H1 (cell line): ENCODE results near the gene GTF2A1L. TPM values are rescaled to one million over a fixed set of nuclear protein-coding genes. Genes with fewer than 3 reads are reported as not detected.

Experiments
- polyA plus RNA-seq, 7 experiments: library from polyadenylated mRNA; depleted of rRNA in 3 of 7; stranded (reverse) in 5 of 7; unstranded in 2 of 7; fragments of >200 nt in 5 of 7; fragments of 200-250 nt in 2 of 7; gene quantifications; 1 replicate in 5 of 7; 2 replicates in 1 of 7; 4 replicates in 1 of 7; pipeline versions ENCODE4 v1.2.1 to v1.2.3, GENCODE V29; 2011 to 2013; ENCODE audit warnings: missing spikeins in 2 of 7, mixed read lengths in 2 of 7
- small RNA-seq: library from polyadenylated mRNA; stranded (forward); fragments of <200 nt; extraction: miRNeasy Mini kit (QIAGEN cat#:217004); gene quantifications from one replicate; pipeline ENCODE3, GENCODE V24; 2013; ENCODE audit not compliant: insufficient read depth
- total RNA-seq: library from RNA; stranded (reverse); fragmentation: NEBNext Ultra II Directional; extraction: Animal tissue kit (Norgen Biotek cat#: 25700); gene quantifications from 2 replicates; pipeline ENCODE4 v1.2.1, GENCODE V29; 2021

Gene GTF2A1L
- total and polyA plus RNA-seq, 2 of the 8 experiments (the other 6 are each of a cell fraction or from before 2014, with no cell fraction given), result 0.18 TPM; not detected in 1

Small RNA genes lying within 50 kb of the gene (small RNA-seq; reads per million reads assigned to genes)
- not detected for gene TPT1P11

Other genes starting within 250 kb of the GTF2A1L start
- gene PPP1R21, start 177.1 kb upstream of the GTF2A1L start, total RNA-seq, result 17.3 and 18.6 TPM in 2 replicates
- 7.8 and 9.6 TPM in 2 replicates for gene PPP1R21, start 177.1 kb upstream of the GTF2A1L start, polyA plus RNA-seq (2011; rRNA removed)
- 10.1 and 10.4 TPM in 2 replicates for gene STON1, start 87.7 kb upstream of the GTF2A1L start, total RNA-seq
- 4.5 and 5.0 TPM in 2 replicates for gene STON1, start 87.7 kb upstream of the GTF2A1L start, polyA plus RNA-seq (2011; rRNA removed)
- gene LHCGR, start 137.9 kb downstream of the GTF2A1L start, total RNA-seq, result 0.31 and 0.73 TPM in 2 replicates
- 0.19 and 0.30 TPM in 2 replicates for gene LHCGR, start 137.9 kb downstream of the GTF2A1L start, polyA plus RNA-seq (2011; rRNA removed)